Endothelial cell of umbilical vein (primary cell): ENCODE results near the gene MRPL12. TPM values are rescaled to one million over a fixed set of nuclear protein-coding genes. Genes with fewer than 3 reads are reported as not detected.

Experiments
- BruUV-seq: library from RNA; stranded (reverse); fragments of 400-500 nt; replicated peaks from 2 replicates; lab custom pipeline; 2021; lab: Mats Ljungman, UMichigan
- CTCF ChIA-PET: fragments of 300-600, 350-600 bp; sonication (Branson Sonifier 250); formaldehyde crosslinking; loops from one replicate; lab custom pipeline; 2021; ENCODE audit warnings: antibody characterized with exemption, inconsistent platforms; lab: Charles Lee
- POLR2A ChIA-PET: fragments of 300-600, 350-600 bp; sonication (Branson Sonifier 250); formaldehyde crosslinking; loops from one replicate; lab custom pipeline; 2021; ENCODE audit warnings: antibody characterized with exemption, inconsistent platforms; lab: Charles Lee
- DNase-seq: peaks from one replicate; pipeline ENCODE4 v3.0.0-alpha.2; 2011; ENCODE audit warnings: low read depth, low spot score
- FAIRE-seq: peaks from 2 replicates; lab custom pipeline; 2011; peaks lifted over from hg19 to GRCh38; lab: Jason Lieb, UNC
- H2AFZ ChIP-seq: 2 replicates; pipeline ENCODE4 v1.6.0; 2012; ENCODE audit warnings: low read depth, low read length, control low read depth, inconsistent platforms
- H3K27ac ChIP-seq: 2 replicates; pipeline ENCODE4 v1.5.1; 2011; ENCODE audit warnings: low read depth, mild to moderate bottlenecking, control low read depth, low read length, moderate library complexity; ENCODE audit not compliant: insufficient read depth
- H3K27me3 ChIP-seq, 2 experiments: 2 replicates each; pipeline versions ENCODE4 v1.6.0 to v1.6.1; 2011; ENCODE audit warnings: low read length in 2 of 2, mixed read lengths in 1 of 2; ENCODE audit not compliant: control insufficient read depth in 2 of 2, insufficient read depth in 2 of 2
- H3K36me3 ChIP-seq, 2 experiments: 2 replicates in 1 of 2; 3 replicates in 1 of 2; pipeline ENCODE4 v1.5.1; 2011; ENCODE audit warnings: low read length in 2 of 2, mild to moderate bottlenecking in 1 of 2, moderate library complexity in 1 of 2; ENCODE audit not compliant: control insufficient read depth in 2 of 2, insufficient read depth in 2 of 2; ENCODE audit errors: extremely low read depth in 1 of 2
- H3K4me1 ChIP-seq: 3 replicates; pipeline ENCODE4 v1.5.1; 2011; ENCODE audit warnings: mild to moderate bottlenecking, low read length; ENCODE audit not compliant: control insufficient read depth, insufficient read depth; ENCODE audit errors: extremely low read depth
- H3K4me2 ChIP-seq: 2 replicates; pipeline ENCODE4 v1.6.1; 2011; ENCODE audit warnings: low read length, control low read depth, mixed read lengths; ENCODE audit not compliant: insufficient read depth
- H3K4me3 ChIP-seq, 3 experiments: fragments of 200-600 bp in 1 of 3; sonication (generic), shearing (Covaris generic) in 1 of 3; replicated peaks in 1 of 3; 2 replicates each; pipeline ENCODE4 v1.5.1; 2011 to 2016; ENCODE audit warnings: control low read depth in 3 of 3, low read length in 3 of 3, mild to moderate bottlenecking in 2 of 3, inconsistent platforms in 1 of 3, low read depth in 1 of 3, moderate library complexity in 1 of 3; ENCODE audit not compliant: insufficient read depth in 1 of 3
- H3K79me2 ChIP-seq: 2 replicates; pipeline ENCODE4 v1.6.0; 2012; ENCODE audit warnings: low read length, inconsistent platforms; ENCODE audit not compliant: control insufficient read depth, insufficient read depth
- H3K9ac ChIP-seq: replicated peaks from 2 replicates; pipeline ENCODE3; 2011; ENCODE audit warnings: low read length, control low read depth; ENCODE audit not compliant: insufficient read depth; ENCODE audit errors: extremely low read depth
- H3K9me1 ChIP-seq: replicated peaks from 3 replicates; pipeline ENCODE4 v1.6.0; 2011; ENCODE audit warnings: mild to moderate bottlenecking, low read length; ENCODE audit not compliant: control insufficient read depth, insufficient read depth; ENCODE audit errors: extremely low read depth
- H3K9me3 ChIP-seq: replicated peaks from 2 replicates; pipeline ENCODE4 v1.5.1; 2012; ENCODE audit warnings: low read length, inconsistent platforms; ENCODE audit not compliant: control insufficient read depth, insufficient read depth
- H4K20me1 ChIP-seq: replicated peaks from 2 replicates; pipeline ENCODE3; 2011; ENCODE audit warnings: mild to moderate bottlenecking, low read length; ENCODE audit not compliant: control insufficient read depth, insufficient read depth; ENCODE audit errors: extremely low read depth
- EZH2 ChIP-seq: IDR thresholded peaks from 2 replicates; pipeline ENCODE4 v1.6.1; 2012; ENCODE audit warnings: borderline replicate concordance, low read depth, mild to moderate bottlenecking, moderate library complexity, low read length, inconsistent platforms; ENCODE audit not compliant: severe bottlenecking
- FOS ChIP-seq: IDR thresholded peaks from 2 replicates; pipeline ENCODE4 v1.6.1; 2011; ENCODE audit warnings: mild to moderate bottlenecking, low read length, moderate library complexity, borderline replicate concordance; ENCODE audit not compliant: insufficient read depth
- GATA2 ChIP-seq: IDR thresholded peaks from 2 replicates; pipeline ENCODE4 v1.7.0; 2011; ENCODE audit warnings: low read depth, mild to moderate bottlenecking, moderate library complexity, mixed read lengths, low read length; ENCODE audit not compliant: insufficient read length, insufficient read depth
- JUN ChIP-seq: IDR thresholded peaks from 2 replicates; pipeline ENCODE4 v1.6.1; 2011; ENCODE audit warnings: borderline replicate concordance, low read depth; ENCODE audit not compliant: insufficient read length, insufficient read depth
- MYC ChIP-seq: IDR thresholded peaks from one replicate; pipeline ENCODE4 v1.6.1; 2011; ENCODE audit warnings: mild to moderate bottlenecking, low read depth, low read length
- POLR2A ChIP-seq: IDR thresholded peaks from 2 replicates; pipeline ENCODE4 v1.6.1; 2012; ENCODE audit warnings: low read depth, mild to moderate bottlenecking, control low read depth, low read length
- POLR2AphosphoS5 ChIP-seq: IDR thresholded peaks from 2 replicates; pipeline ENCODE4 v1.6.1; 2012; ENCODE audit warnings: low read depth, mild to moderate bottlenecking, control low read depth, low read length, moderate library complexity; ENCODE audit not compliant: insufficient read depth
- dilution Hi-C: fragments of 300-500 bp; cut with MboI; formaldehyde crosslinking; loops from one replicate; pipeline ENCODE4 v1.15.0; 2019; ENCODE audit warnings: low sequenced_read_pairs; ENCODE audit not compliant: extremely low pct_ligation_motif_present
- intact Hi-C: fragments of 100-400 bp; cut with micrococcal nuclease; formaldehyde crosslinking; loops from one replicate; pipeline ENCODE4 v1.10.0; 2022
- polyA plus RNA-seq, 4 experiments: library from polyadenylated mRNA; depleted of rRNA in 3 of 4; stranded (reverse) in 3 of 4; unstranded in 1 of 4; fragments of >200 nt; gene quantifications; 2 replicates each; pipeline versions ENCODE4 v1.2.1 to v1.2.3, GENCODE V29; 2011 to 2012; ENCODE audit warnings: missing spikeins in 1 of 4
- total RNA-seq: library from RNA; stranded (reverse); gene quantifications from 2 replicates; pipeline ENCODE4 v1.2.3, GENCODE V29; 2021
- TF ChIP-seq, protein P1 (sequence below): IDR thresholded peaks from 2 replicates; pipeline ENCODE4 v1.6.1; 2011; ENCODE audit not compliant: insufficient read depth, insufficient read length
- TF ChIP-seq, protein P2 (sequence below), 2 donors: IDR thresholded peaks; 1 replicate in 1 of 2; 2 replicates in 1 of 2; pipeline ENCODE4 v1.5.1; 2011; ENCODE audit warnings: low read length in 2 of 2, mild to moderate bottlenecking in 2 of 2, moderate library complexity in 2 of 2, control low read depth in 1 of 2, inconsistent platforms in 1 of 2, low read depth in 1 of 2; ENCODE audit not compliant: insufficient read depth in 1 of 2; ENCODE audit errors: extremely low read depth in 1 of 2

The MRPL12 gene
- total and polyA plus RNA-seq, 2 donors (not counting 3 experiments of a cell fraction or from before 2014, with no cell fraction given), result 91.9 to 99.9 TPM

DNA sequence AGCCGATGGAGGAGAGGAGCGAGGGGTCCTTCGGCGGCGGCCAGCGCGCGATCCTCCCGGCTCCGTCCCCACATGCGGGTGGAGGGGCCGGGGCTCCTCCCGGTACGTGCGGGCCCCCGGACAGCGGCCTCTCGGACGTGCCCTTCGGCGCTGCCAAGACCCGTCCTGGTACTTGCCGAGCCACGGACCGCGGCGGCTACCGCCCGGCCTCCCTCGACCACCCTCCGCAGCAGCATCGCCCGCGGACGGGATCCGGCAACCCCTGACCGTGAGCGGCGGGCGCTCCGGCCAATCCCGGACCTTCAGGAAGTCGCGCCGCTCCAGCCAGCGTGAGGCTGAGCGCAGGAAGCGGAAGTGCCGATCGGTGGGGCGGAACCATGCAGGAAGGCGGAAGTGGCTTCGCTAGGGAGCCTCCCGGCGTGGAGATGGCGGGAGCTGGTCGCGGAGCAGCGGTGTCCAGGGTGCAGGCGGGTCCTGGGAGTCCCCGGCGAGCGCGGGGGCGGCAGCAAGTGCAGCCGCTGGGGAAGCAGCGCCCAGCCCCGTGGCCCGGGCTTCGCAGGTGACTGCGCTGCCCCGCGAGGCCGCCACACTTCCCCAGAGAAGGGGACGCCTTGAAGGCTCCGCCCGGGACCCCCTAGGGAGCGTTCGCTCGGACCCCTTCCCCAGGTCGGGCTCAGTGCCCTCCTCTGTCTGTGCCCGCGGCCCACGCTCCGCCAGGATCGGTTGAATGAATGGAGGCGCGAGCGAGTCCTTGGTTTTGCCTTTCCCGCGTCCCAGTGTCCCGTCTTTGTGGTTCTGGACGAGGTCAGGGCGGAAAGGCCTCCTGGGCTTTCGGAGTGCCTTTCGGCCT is 36.6 kb upstream of the MRPL12 start, which contains the start of the genes CCDC137 and OXLD1:
CCDC137 (plus strand) TSS at position 396 of the 850 bp plus-strand sequence; CDS start at position 426, 30 bp downstream.
OXLD1 (minus strand) TSS at position 264 of the 850 bp plus-strand sequence; CDS start at position 236, 28 bp downstream.
- Histone ChIP-seq H3K9me1 (no peaks in the 10 kb centered on the region), H3K79me2 (peaks cover 21% of the 10 kb centered on the region), H3K9me3 (no peaks in the 10 kb centered on the region), H3K4me3 (peak within 1 kb of the TSS; percentile 34 to 76 (median 64)), H3K36me3 (peaks cover 4 to 19% of the 10 kb centered on the region in 2 experiments), H3K4me1 (peaks cover 18% of the 10 kb centered on the region), H3K9ac (peak within 1 kb of the TSS; percentile 69), H4K20me1 (no peaks in the 10 kb centered on the region), H3K27me3 (no peaks in the 10 kb centered on the region), H3K4me2 (peak within 1 kb of the TSS; percentile 72), H3K27ac (peak within 1 kb of the TSS; percentile 36), H2AFZ (peak within 1 kb of the TSS; percentile 13)
- DNase-seq (peak; percentile 95), FAIRE-seq (peak; percentile 97)
- no TSS peak for BruUV-seq
- peak; percentile 69 for TF ChIP-seq MYC
- TF ChIP-seq, protein P1, sequence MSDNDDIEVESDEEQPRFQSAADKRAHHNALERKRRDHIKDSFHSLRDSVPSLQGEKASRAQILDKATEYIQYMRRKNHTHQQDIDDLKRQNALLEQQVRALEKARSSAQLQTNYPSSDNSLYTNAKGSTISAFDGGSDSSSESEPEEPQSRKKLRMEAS, result no peak
- peak; percentile 90 for TF ChIP-seq POLR2A
- TF ChIP-seq POLR2AphosphoS5, result peak; percentile 97
- dilution Hi-C loops, result no loop called here
- POLR2A ChIA-PET, result interaction anchor here (1.0 kb wide), 1 partner anchor 17 kb away, joined by 3 read pairs; the partner anchor contains the start of genes ARL16 and HGS
- intact Hi-C loops, result loop anchor here (1.0 to 2.0 kb wide), 2 partner anchors 18 to 30 kb away; partner anchors contain the start of genes HGS, NPLOC4 and TSPAN10
- CTCF ChIA-PET, result no interaction called here

DNA sequence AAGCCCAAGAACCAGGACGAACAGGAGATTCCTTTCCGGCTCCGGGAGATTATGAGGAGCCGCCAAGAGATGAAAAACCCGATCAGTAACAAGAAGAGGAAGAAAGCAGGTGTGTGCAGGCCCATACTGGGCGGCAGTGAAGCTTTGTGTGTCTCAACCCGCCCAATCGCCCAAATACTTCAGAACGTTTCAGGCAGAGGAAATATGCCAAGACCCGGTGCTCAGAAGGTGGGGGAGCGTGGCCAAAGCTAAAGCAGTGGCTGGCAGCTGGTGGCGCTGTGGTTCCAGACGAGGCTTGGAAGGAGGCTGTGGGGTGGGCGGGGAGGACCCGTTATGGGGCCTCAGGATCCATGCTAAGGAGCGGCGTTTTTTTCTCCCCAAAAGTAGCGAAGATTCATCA is 35.4 kb upstream of the MRPL12 start:
- no peak for FAIRE-seq
- Histone ChIP-seq H3K9ac (no peak overlapping the region), H3K27ac (no peak overlapping the region), H3K79me2 (peaks cover 21% of the 10 kb centered on the region), H2AFZ (no peak overlapping the region), H3K27me3 (no peaks in the 10 kb centered on the region), H3K4me1 (peaks cover 18% of the 10 kb centered on the region), H3K36me3 (peaks cover 4 to 31% of the 10 kb centered on the region in 2 experiments), H3K4me2 (no peak overlapping the region), H3K4me3 (no peak overlapping the region), H3K9me3 (no peaks in the 10 kb centered on the region), H3K9me1 (no peaks in the 10 kb centered on the region), H4K20me1 (no peaks in the 10 kb centered on the region)
- TF ChIP-seq POLR2A, result no peak
- no peak for TF ChIP-seq MYC
- TF ChIP-seq, protein P2, sequence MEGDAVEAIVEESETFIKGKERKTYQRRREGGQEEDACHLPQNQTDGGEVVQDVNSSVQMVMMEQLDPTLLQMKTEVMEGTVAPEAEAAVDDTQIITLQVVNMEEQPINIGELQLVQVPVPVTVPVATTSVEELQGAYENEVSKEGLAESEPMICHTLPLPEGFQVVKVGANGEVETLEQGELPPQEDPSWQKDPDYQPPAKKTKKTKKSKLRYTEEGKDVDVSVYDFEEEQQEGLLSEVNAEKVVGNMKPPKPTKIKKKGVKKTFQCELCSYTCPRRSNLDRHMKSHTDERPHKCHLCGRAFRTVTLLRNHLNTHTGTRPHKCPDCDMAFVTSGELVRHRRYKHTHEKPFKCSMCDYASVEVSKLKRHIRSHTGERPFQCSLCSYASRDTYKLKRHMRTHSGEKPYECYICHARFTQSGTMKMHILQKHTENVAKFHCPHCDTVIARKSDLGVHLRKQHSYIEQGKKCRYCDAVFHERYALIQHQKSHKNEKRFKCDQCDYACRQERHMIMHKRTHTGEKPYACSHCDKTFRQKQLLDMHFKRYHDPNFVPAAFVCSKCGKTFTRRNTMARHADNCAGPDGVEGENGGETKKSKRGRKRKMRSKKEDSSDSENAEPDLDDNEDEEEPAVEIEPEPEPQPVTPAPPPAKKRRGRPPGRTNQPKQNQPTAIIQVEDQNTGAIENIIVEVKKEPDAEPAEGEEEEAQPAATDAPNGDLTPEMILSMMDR (IDR thresholded peaks at IDR 0.05; ENCODE audit: extremely low read depth in 1 of 2, insufficient read depth in 1 of 2, low read depth in 1 of 2, low read length in 2 of 2), result no peak
- TF ChIP-seq EZH2, result no peak
- TF ChIP-seq GATA2, result no peak
- TF ChIP-seq, protein P1, result no peak
- no peak for TF ChIP-seq POLR2AphosphoS5
- TF ChIP-seq JUN, result no peak
- TF ChIP-seq FOS, result no peak
- BruUV-seq, result no TSS peak
- ChIA-PET CTCF (interaction anchor here (1.5 kb wide), 1 partner anchor 15 kb away, joined by 4 read pairs; no protein-coding TSS in a partner anchor), POLR2A (no interaction called here)
- intact Hi-C loops, result loop anchor here (2.0 kb wide), 1 partner anchor 31 kb away; the partner anchor contains the start of genes NPLOC4 and TSPAN10
- DNase-seq, result no peak
- dilution Hi-C loops, result no loop called here
